SIG-M5 treated with dmso at 0.1 percent for 504 hours (cell line): ENCODE data around the gene AKAP9.
A peak's percentile ranks its signal among the peaks of the same experiment; 100 is the strongest.
"Not testable (repeated sequence)": the region's sequence is repeated elsewhere in the genome, so short reads cannot be mapped to it uniquely, and the experiment has no call there.

ENCODE experiments used
- DNase-seq: peaks from one replicate; lab custom pipeline; 2025; ENCODE audit not compliant: unreplicated experiment; lab: John Stamatoyannopoulos, UW

Gene AKAP9

DNA sequence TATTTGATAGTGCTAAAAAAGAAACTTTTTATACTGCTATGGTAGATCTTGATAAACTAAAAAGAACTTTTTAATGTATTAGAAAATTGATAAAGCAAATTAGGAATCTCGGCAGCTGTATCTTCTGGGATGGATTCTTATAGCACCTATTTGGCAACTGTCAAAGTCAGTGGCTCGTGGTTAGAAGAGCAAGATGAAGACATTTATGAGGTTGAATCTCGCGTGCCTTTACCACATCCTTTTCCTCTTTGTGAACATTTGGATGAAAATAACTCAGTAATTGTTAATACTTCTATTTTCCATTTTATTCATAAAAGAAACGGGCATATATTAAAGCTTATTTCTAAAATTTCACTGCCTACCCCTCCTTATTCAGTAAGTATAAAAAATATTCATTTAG is 117.4 kb downstream of the AKAP9 start:
- DNase-seq, result peak; percentile 8

DNA sequence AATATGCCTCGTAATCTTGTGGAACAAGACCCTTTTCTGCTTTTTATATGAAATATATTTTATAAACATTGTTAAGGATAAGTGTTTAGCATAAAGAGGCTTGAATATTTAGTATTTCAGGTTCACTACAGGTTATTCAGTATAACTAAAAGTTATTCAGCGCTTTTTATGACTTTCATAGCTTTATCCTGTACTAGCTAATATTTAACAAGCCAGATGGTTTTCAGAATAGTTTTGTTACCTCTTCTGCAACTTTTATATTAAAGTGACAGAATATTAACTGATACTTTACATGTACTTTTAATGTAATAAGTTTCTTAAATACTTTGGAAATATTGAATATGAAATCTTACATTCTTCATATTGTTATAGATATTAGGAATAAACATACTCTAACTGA is 118.2 kb downstream of the AKAP9 start:
- DNase-seq, result no peak

- peak; percentile 29 for DNase-seq
These were observed 120.5 kb downstream of the AKAP9 start for GRCh38 chr7:92061154-92061553.

GRCh38 chr7:92064438-92065029 is 123.9 kb downstream of the AKAP9 start:
- DNase-seq, result no peak

DNA sequence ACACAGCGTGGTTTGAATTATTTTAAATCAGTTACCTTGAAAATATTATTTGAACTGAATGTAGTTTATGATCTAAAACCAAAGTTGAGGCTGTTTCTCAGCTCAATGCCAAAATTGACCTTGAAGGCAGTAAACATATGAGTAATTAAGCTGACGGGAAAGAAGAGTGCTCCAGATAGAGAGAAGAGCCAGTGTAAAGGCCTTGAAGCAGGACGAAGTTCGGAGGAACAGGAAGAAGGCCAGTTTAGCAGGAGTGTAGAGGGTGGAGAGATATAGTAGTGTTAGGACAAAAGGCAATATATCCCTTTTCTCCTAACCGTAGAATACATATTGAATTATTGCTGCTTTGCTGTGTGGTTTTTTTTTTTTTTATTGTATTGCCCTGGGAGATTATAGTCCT is 130.4 kb downstream of the AKAP9 start:
- no peak for DNase-seq

DNA sequence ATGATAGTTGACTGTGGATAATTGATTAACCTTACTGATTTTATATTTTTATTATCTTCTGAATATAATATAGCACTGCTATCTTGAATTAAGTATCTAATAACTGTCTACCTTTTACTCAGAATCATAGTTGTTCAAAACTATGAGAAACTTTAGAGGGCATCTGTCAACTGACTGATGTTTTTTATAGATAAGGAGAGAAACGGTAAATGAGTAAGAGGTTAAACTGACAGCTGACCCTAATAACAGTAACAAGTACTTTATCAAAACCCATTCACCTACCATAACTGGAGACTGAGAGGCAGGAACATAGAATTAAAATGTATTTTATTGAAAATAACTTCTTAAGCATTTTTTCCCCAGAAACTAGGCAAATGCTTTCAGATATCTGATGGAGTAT is 131.5 kb downstream of the AKAP9 start:
- DNase-seq, result no peak

DNA sequence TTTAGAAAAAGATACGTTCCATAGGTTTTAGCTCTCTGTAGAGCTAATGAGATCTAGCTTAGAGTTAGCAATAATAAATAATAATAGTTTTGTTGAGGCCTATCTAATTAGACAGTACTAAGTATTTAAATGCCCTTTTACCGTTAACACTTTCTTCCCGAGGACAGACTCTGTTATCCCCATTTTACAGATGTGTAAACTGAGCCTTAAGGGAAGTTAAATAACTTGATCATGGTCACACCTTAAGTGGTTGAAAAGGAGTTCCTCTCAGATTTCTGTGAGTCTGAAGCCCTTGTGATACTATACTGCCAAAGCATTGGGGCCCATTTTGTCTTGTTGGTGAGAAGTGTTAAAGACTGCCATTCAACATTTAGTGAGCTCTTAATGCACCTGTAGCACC is 132.0 kb downstream of the AKAP9 start:
- DNase-seq, result no peak

- DNase-seq, result no peak
These were observed 134.9 kb downstream of the AKAP9 start for GRCh38 chr7:92075455-92076158.

- peak; percentile 45 for DNase-seq
These were observed 135.8 kb downstream of the AKAP9 start for GRCh38 chr7:92076509-92076908.

DNA sequence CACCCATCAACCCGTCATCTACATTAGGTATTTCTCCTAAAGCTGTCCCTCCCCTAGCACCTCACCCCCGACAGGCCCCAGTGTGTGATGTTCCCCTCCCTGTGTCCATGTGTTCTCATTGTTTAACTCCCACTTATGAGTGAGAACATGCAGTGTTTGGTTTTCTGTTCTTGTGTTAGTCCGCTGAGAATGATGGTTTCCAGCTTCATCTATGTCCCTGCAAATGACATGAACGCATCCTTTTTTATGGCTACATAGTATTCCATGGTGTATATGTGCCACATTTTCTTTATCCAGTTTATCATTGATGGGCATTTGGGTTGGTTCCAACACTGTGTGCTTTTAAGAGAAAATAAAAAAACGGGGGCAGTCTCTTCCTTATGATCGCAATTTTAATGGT is 143.3 kb downstream of the AKAP9 start:
- DNase-seq, result not testable (repeated sequence)

GRCh38 chr7:92088266-92088665 is 147.6 kb downstream of the AKAP9 start:
- no peak for DNase-seq

GRCh38 chr7:92092210-92092609 is 151.5 kb downstream of the AKAP9 start:
- DNase-seq, result no peak

- peak; percentile 68 for DNase-seq
These were observed 154.7 kb downstream of the AKAP9 start for GRCh38 chr7:92095380-92095779.

- DNase-seq, result no peak
These were observed 159.9 kb downstream of the AKAP9 start for GRCh38 chr7:92100534-92100933.

DNA sequence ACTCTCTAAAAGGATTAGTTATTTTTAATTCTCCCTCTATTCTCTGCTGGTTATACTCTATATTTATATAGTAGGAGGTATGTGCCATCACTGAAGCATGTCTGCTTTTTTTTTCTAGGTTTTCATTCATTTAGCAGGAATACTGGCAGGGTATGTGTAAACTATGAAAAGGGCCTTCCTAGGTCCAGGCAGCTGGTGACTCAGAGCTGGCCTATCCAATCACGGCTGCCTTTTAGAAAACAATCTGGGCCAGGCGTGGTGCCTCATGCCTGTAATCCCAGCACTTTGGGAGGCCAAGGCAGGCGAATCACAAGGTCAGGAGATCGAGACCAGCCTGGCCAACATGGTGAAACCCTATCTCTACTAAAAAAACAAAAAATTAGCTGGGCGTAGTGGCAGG is 162.2 kb downstream of the AKAP9 start:
- not testable (repeated sequence) for DNase-seq

GRCh38 chr7:92108821-92109220 is 168.2 kb downstream of the AKAP9 start:
- DNase-seq, result no peak

- DNase-seq, result no peak
These were observed 170.2 kb downstream of the AKAP9 start for GRCh38 chr7:92110857-92111256.

DNA sequence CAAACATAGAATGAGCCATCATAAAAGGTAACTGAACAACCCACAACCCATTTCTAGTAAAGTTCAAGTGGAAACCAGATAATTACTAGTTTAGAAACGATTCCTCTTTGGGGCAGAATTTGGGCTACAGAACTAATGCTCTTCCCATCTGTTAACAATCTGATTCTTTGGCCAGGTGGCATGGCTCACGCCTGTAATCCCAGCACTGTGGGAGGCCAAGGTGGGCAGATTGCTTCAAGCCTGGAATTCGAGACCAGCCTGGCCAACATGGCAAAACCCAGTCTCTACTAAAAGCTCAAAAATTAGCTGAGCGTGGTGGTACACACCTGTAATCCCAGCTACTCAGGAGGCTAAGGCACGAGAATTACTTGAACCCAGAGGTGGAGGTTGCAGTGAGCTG is 175.2 kb downstream of the AKAP9 start:
- DNase-seq, result no peak

DNA sequence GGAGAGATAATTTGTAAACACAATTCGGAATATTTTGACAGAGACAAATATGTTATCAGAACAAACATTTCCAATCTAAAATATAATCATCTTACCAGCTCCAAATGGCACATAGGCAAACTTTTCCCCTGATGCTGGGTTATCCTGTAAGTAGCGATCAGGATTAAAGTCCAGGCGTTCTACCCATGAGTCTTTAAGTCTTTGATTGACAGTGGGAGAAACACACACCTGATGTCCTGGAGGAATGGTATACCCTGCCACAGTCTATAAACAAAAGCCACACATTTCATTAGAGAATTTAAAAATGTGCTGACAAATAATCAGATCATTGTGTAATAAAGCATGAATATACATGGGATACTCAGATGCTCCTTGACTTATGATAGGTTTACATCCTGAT is 176.3 kb downstream of the AKAP9 start:
- DNase-seq, result no peak

- DNase-seq, result no peak
These were observed 178.6 kb downstream of the AKAP9 start for GRCh38 chr7:92119213-92119759.

DNA sequence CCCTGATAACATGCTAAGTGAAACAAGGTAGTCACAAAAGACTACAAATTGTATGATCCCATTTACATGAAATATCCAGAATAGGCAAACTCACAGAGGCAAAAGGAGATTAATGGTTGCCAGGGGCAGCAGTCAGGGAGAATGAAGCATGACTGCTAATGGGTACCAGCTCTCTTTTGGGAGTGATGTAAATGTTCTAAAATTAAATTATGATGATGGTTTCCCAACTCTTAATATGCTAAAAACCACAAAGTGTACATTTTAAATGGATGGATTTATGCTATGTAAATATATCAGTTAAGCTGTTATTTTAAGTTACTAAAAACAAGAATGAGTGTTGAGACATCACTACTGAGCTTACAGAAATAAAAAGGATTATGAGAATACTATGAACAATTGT is 181.0 kb downstream of the AKAP9 start:
- DNase-seq, result no peak

GRCh38 chr7:92131093-92131492 is 190.4 kb downstream of the AKAP9 start:
- DNase-seq, result no peak
